ENCODE results near the gene SMG7. TPM values are rescaled to one million over a fixed set of nuclear protein-coding genes. Genes with fewer than 3 reads are reported as not detected.
A peak's percentile ranks its signal among the peaks of the same experiment; 100 is the strongest.

SMG7 gene
- total RNA-seq, 1 experiment from 2014 or later = 72.9 TPM

GRCh38 chr1:183569801-183570200 lies 97.5 kb downstream of the SMG7 start:
- H3K4me1 ChIP-seq (replicated peaks; ENCODE audit: insufficient read depth) = peaks cover 35% of the 10 kb centered on the region
- ChIA-PET CTCF (interaction anchor here (1.2 kb wide), 2 partner anchors 12 to 335 kb away, joined by 3 to 4 read pairs; no protein-coding TSS in a partner anchor), POLR2A (ENCODE audit: unreplicated experiment) (interaction anchor here (0.5 to 1.2 kb wide), 6 partner anchors 9 to 818 kb away, joined by 3 to 14 read pairs (median 6); no protein-coding TSS in a partner anchor)
- H3K4me3 ChIP-seq = no peak overlapping the region
- peaks cover 21% of the 10 kb centered on the region; the same call in 1 of the 2 replicates for H3F3A ChIP-seq (ENCODE audit: insufficient read depth, low read depth)
- H2AFZ ChIP-seq = no peak overlapping the region
- peak overlapping the region; percentile 77 for H3K4me2 ChIP-seq
- peak; percentile 37 to 67 for DNase-seq
- TF ChIP-seq EZH2 (IDR thresholded peaks at IDR 0.05; ENCODE audit: low read depth) = no peak
- TF ChIP-seq, protein P1, sequence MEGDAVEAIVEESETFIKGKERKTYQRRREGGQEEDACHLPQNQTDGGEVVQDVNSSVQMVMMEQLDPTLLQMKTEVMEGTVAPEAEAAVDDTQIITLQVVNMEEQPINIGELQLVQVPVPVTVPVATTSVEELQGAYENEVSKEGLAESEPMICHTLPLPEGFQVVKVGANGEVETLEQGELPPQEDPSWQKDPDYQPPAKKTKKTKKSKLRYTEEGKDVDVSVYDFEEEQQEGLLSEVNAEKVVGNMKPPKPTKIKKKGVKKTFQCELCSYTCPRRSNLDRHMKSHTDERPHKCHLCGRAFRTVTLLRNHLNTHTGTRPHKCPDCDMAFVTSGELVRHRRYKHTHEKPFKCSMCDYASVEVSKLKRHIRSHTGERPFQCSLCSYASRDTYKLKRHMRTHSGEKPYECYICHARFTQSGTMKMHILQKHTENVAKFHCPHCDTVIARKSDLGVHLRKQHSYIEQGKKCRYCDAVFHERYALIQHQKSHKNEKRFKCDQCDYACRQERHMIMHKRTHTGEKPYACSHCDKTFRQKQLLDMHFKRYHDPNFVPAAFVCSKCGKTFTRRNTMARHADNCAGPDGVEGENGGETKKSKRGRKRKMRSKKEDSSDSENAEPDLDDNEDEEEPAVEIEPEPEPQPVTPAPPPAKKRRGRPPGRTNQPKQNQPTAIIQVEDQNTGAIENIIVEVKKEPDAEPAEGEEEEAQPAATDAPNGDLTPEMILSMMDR (conservative IDR thresholded peaks at IDR 0.05) = no peak
- H3K9me3 ChIP-seq (ENCODE audit: insufficient read depth, low read depth) = no peaks in the 10 kb centered on the region
- H3K36me3 ChIP-seq (ENCODE audit: low read depth) = peaks cover 3% of the 10 kb centered on the region; the same call in 1 of the 2 replicates
- no peaks in the 10 kb centered on the region for H4K20me1 ChIP-seq (ENCODE audit: insufficient read depth)
- H3K9me2 ChIP-seq (ENCODE audit: insufficient read depth) = no peaks in the 10 kb centered on the region
- no peaks in the 10 kb centered on the region for H3K27me3 ChIP-seq (ENCODE audit: insufficient read depth, low read depth)
- intact Hi-C loops (cut with micrococcal nuclease; ENCODE audit: unreplicated experiment) = loop anchor here (1.0 to 2.0 kb wide), 2 partner anchors 40 to 53 kb away; no protein-coding TSS in a partner anchor
- H3K27ac ChIP-seq = peak overlapping the region; percentile 94
- TSS peak; percentile 72 for BruUV-seq (replicated peaks)
- 0 out of 2 replicates have a peak, but pooled peaks cover 7% of the 10 kb centered on the region for H3K79me2 ChIP-seq (ENCODE audit: low read depth)

- intact Hi-C loops (cut with micrococcal nuclease; ENCODE audit: unreplicated experiment) = no loop called here
- TF ChIP-seq, protein P1 (conservative IDR thresholded peaks at IDR 0.05) = no peak
- TF ChIP-seq EZH2 (IDR thresholded peaks at IDR 0.05; ENCODE audit: low read depth) = no peak
Observed at GRCh38 chr1:183570451-183570850, 98.2 kb downstream of the SMG7 start.

GRCh38 chr1:183571678-183572268 lies 99.5 kb downstream of the SMG7 start:
- Histone ChIP-seq H4K20me1 (ENCODE audit: insufficient read depth) (no peaks in the 10 kb centered on the region), H3K79me2 (ENCODE audit: low read depth) (0 out of 2 replicates have a peak, but pooled peaks cover 7% of the 10 kb centered on the region), H3K9me2 (ENCODE audit: insufficient read depth) (no peaks in the 10 kb centered on the region), H2AFZ (no peak overlapping the region), H3K9me3 (ENCODE audit: insufficient read depth, low read depth) (no peaks in the 10 kb centered on the region), H3K36me3 (ENCODE audit: low read depth) (no peaks in the 10 kb centered on the region), H3K27ac (no peak overlapping the region), H3K27me3 (ENCODE audit: insufficient read depth, low read depth) (no peaks in the 10 kb centered on the region), H3K4me1 (replicated peaks; ENCODE audit: insufficient read depth) (peaks cover 35% of the 10 kb centered on the region), H3K4me3 (no peak overlapping the region), H3K4me2 (no peak overlapping the region), H3F3A (ENCODE audit: insufficient read depth, low read depth) (peaks cover 21% of the 10 kb centered on the region; the same call in 1 of the 2 replicates)
- no TSS peak for BruUV-seq (replicated peaks)
- no peak for TF ChIP-seq EZH2 (IDR thresholded peaks at IDR 0.05; ENCODE audit: low read depth)
- TF ChIP-seq, protein P1 (conservative IDR thresholded peaks at IDR 0.05) = no peak
- CTCF ChIA-PET = no interaction called here
- DNase-seq = peak in 1 of 2 experiments; percentile 22
- intact Hi-C loops (cut with micrococcal nuclease; ENCODE audit: unreplicated experiment) = no loop called here
- POLR2A ChIA-PET (ENCODE audit: unreplicated experiment) = no interaction called here

More at GRCh38 chr1:183570451-183570850, 98.2 kb downstream of the SMG7 start:
- H4K20me1 ChIP-seq (ENCODE audit: insufficient read depth) = no peaks in the 10 kb centered on the region
- no peaks in the 10 kb centered on the region for H3K9me3 ChIP-seq (ENCODE audit: insufficient read depth, low read depth)
- POLR2A ChIA-PET (ENCODE audit: unreplicated experiment) = interaction anchor here (0.5 to 0.7 kb wide), 5 partner anchors 19 to 817 kb away, joined by 3 to 7 read pairs (median 4); no protein-coding TSS in a partner anchor
- H3K4me1 ChIP-seq (replicated peaks; ENCODE audit: insufficient read depth) = peaks cover 35% of the 10 kb centered on the region
- 0 out of 2 replicates have a peak, but pooled peaks cover 7% of the 10 kb centered on the region for H3K79me2 ChIP-seq (ENCODE audit: low read depth)
- H3K36me3 ChIP-seq (ENCODE audit: low read depth) = no peaks in the 10 kb centered on the region
- no TSS peak for BruUV-seq (replicated peaks)
- H3K4me3 ChIP-seq = no peak overlapping the region
- no peak for DNase-seq
- H3K4me2 ChIP-seq = no peak overlapping the region
- H3F3A ChIP-seq (ENCODE audit: insufficient read depth, low read depth) = peaks cover 21% of the 10 kb centered on the region; the same call in 1 of the 2 replicates
- no peaks in the 10 kb centered on the region for H3K27me3 ChIP-seq (ENCODE audit: insufficient read depth, low read depth)
- CTCF ChIA-PET = interaction anchor here (1.2 kb wide), 1 partner anchor 336 kb away, joined by 4 read pairs; no protein-coding TSS in a partner anchor
- no peak overlapping the region for H2AFZ ChIP-seq
- H3K9me2 ChIP-seq (ENCODE audit: insufficient read depth) = no peaks in the 10 kb centered on the region
- H3K27ac ChIP-seq = peak overlapping the region; percentile 94

Measured in PC-9 (cell line).